Fibroblast of skin of left biceps (primary cell): ENCODE results near the gene GCNT4.

ENCODE experiments used
- DNase-seq, 2 experiments: peaks; one replicate each; pipeline ENCODE4 v3.0.0-alpha.2; 2013; ENCODE audit warnings: low read depth in 2 of 2

The GCNT4 gene

DNA sequence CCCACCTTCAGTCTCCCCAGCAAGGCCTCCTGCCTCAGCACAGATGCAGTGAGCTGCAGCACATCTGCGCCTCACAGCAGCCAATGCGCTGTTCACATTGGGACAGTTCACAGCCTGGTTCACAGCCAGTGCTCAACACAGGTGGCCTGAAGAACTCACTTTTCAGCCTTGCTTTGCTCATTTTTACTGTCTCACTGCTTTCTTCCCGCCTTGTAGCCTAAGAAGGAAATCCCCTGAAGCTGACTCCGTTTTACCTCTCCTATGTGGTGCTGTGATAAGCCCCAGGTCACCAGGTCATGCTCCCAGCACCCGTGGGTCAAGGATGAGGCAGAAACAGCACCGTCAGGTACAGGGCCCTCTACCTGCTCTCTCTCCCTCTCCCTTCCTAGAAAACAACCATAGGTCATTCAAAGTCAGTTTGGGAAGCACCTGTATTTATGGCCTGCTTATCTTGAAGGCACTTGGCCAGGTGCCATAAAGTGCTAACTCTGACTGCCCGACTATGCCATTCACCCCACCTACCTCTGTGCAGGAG, 1.1 kb downstream of the GCNT4 start:
- no peak for DNase-seq

DNA sequence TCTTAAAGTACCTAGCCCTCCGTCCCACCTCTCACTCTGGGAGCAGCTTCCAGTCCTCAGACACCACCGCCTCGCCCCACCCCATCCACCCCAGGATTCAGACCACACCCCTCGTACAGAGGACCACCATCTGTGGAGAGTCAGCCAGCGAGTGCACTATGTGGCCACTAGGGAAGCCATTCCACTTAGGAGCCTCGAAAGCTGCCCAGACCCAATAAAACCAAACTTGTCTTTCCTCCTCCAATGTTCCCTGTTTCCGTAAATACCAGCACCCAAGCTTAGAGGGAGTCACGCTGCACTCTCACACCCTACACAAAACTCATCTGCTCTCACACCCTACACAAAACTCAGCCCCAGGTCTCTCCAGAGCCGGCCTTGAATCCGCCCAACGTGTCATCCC, 1.9 kb downstream of the GCNT4 start:
- DNase-seq, result no peak

DNA sequence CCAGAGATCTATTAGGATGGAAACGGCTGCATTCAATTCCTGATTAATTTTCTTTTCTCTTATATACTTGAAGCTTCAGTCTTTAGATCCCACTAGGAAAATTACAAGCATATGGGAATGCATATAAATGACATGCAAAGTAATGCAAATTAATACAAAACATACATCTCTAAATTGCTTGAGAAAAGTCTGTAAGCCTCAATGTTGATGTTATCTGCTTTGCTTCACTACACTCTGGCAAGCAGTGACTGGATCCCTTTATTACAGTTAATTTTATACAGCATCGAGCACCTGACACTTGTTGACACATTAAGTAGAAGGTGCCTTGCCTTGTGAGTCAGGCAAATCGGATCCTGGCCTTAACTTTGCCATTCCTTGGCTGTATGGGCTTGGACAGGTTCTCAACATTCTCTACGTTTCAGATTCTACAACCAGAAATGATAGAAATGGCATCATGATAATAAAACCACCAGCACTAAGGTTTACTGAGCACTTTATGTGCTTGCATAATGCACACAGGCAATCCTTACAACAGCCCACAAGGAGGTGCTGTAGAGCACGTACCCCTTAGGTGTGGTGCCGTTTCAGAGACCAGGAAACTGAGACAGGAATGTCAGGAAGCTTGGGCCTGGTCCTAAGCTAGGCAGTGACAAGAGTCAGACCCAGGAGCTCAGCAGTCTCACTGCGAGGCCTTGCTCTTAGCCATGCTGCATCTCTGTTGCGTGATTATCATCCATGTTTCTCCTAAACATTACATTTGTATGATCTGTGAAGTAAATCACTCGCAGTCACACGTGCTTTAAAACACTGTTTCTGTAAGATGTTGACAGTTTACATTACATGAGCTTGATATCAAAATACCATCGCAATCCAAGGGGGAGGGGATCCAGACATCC, 2.7 kb downstream of the GCNT4 start:
- peak in 1 of 2 experiments; percentile 36 for DNase-seq

DNA sequence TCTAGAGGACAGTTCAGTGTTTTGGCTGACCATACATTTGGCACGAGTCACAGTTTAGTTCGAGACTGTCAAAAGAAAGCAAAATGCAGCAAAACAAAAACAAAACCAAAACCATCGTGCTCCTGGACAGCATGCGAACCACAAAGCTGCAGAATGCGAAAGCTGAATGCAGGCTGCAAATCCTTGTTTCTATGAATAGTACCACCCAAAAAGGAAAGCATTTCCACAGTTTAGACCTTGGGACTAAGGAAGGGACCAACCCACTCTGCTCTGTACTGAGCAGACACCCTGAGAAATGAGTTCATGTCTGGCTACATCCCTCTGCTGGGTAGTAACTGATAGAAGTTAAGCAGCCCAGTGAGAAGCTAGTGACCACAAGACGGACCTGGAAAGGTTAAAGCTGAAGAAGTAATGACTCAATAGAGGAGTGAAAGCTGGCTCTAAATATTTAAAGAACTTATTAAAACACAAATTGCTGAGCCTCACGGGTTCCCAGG, 3.9 kb downstream of the GCNT4 start:
- no peak for DNase-seq

DNA sequence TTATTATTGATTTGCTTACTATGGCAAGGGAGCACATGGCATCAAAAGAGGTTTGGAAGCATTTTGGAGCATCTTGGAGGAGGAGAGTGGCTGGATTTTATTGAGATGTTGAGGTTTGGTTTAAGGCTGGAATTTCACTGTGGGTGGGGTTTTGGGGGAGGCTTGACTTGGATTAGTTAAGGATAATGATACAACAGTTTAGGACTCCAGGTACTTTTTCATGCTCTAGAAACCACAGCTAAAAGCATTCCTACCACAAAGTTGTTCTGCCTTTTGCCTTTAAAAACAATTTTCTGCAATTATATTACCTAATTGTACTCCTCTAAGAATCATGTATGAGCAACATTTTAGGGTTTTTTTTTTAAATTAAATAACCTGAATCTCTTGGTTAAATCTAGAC, 5.0 kb downstream of the GCNT4 start:
- no peak for DNase-seq

DNA sequence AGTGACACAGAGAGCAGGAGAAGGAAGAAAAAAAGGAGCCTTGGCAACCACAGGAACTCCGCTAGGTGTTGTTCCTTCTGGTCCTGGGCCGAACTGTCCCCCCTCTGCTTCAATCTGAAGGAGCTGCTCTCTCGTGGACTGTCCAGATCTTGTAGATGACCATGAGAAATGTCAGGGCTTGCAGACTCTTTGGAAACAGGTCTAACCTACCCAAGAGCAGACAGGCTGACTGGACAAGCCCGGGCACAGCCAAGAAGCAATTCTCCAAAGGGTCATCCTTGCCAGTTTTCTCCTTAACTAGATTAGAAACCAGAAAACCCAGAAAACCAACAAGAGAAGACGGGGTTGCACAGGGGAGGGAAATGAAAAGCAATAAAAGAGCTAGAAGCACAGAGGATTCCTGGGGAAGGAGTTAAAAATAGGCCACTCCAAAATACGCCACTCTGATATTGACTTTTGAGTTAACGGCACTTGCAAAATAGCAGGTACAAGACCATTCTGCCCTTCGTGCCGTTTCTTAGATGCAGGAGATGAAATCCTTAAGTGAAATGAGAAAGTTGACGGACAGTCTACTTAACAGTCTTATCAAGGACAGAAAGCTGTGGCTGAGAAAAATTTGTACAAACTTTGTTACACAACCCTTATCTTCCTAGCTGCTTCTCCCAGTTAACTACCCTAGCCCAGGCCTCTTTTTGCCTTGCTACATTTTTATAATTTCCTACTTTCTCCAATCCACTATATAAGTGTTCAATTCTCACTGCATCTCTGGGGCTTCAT, 5.8 kb downstream of the GCNT4 start:
- DNase-seq, result no peak

DNA sequence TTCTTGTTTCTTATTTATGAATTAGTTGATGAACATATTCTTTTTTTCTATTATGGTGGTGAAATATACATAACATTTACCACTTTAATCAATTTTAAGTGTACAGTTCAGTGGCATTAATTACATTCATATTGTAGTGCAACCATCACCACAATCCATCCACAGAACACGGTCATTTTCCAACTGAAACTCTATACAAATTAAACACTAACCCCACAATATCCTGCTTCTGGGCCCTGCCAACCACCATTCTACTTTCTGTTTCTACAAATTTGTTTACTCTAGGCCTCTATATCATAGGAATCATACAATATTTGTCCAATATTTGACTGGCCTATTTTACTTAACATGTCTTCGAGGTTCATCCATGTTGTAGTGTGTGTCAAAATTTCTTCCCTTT, 7.3 kb downstream of the GCNT4 start:
- DNase-seq, result no peak

DNA sequence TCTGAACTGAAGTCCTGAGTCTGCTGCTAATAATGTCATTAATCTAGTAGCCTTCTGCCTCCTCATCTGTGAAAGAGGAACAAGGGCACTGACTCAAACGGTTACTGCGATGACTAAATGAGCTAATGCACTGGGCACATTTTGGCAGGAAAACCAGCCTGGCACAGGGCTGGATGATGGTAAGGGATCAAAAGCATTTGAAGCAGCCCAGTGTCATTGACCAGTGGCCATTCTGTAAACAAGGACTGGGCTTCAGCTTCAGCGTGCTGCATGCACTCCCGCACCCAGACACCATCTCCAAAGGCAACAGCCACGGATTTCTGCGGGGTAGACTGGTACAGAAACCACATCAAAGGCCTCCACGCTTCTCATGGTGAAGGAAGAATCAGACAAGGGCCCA, 8.0 kb downstream of the GCNT4 start:
- DNase-seq, result no peak

DNA sequence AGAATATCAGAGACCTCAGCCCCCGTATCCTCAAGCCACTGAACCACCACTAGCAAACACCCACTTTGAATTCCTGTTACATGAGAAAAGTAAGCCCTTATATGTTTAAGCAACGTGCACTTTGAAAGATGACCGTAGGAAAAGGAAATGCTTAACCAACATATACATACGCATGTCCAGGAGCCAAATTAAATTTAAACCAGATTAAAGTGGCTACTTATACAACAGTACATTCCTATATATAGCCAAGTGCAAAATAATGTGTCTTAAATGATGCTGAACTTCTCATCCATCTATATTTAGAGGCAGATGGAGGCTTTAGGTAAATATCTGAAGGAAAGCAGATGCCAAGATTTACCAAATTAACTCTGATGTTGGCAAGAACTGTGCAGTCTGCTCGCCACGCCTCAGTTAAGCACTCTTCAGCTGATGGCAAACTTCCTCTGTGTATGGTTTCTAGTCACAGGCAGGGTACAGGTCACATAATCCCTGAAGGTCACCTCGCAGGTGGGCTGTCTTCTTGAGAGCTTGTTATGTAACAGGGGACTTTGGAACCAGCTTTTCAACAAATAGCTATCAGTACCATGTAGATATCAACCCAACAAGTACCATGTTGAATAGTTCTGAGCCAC, 8.6 kb downstream of the GCNT4 start:
- no peak for DNase-seq

DNA sequence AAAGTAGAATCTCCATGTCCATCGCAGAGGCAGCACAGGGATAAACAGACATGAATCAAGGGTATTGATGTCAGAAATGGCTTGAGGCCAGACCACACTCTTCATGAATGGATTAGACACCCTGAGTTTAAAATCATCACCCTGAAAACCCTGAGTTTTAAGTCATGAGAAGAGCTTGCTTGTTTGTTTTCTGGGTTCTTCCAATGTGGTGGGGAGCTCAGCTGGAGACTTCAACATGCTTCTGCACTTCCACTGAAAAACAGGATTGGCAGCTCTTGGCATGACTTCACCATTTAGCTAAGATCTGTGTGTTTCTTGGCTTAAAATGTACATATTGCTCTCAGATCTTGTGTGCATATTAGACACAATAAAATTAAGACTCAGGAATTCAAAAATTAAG, 9.8 kb downstream of the GCNT4 start:
- DNase-seq, result no peak

DNA sequence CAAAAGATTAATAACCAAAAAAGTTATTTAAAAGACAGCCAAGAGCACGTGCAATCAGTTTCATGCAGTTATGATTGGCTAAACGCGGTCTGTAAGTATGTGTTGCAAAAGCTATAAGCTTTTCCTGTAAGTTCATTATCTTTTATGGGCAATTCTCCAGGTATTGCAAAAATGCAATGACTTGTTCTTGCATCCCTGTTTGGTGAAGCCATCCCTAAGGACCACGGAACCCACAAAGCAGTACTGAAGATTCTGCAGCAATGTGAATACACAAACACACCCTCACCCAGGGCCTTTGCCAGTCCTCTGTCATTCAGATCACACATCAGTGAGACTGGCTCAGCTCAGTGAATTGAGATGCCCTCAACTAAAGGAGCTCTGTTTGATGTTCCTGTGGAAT, 11.4 kb downstream of the GCNT4 start:
- peak; percentile 71 to 77 for DNase-seq

DNA sequence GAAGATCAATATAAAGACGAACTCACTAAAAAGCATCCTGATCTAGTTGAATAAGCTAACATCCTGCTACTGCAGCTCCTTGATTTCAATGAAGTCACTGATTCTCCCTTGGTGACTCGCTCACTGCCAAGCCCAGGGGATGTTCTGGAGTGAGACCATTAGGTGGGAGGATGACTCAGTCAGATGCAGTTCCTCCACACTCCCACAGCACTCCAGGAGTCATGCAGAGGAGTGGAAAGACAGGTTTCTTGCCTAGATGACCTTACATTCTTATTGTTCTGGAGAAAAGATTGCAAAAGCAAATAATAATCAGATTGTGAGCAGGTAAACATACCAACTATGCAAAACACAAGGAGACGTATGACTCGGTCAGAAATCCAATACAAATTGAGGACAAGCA, 15.3 kb downstream of the GCNT4 start:
- DNase-seq, result peak in 1 of 2 experiments; percentile 46

DNA sequence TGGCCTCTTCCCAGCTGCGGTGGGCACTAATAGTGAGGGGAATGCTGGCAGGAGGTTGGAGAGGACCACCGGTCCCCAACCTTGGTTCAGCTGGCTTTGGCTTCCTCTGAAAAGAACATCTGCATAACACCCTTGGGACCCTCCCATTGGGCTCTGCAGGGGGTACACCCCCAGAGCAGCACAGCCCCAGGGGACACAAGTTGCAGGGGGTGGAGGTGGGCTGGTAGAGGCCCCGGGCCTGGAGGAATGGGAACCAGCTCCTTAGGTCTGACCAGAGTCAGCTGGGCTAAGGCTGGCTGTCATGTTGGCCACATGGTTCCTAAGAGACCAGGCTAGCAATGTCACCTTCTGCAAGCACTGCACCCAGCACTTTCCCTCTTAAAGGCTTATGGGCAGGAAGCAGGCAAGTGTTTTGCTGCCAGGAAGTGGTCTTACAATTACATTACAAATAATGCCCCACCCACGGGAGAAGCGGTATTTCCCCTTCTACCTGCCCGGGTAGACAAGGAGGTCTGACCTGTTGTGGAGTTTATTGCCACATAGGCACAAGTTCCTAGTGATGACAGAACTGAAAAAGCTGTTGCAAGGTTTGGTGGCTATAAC, 18.1 kb downstream of the GCNT4 start:
- no peak for DNase-seq

DNA sequence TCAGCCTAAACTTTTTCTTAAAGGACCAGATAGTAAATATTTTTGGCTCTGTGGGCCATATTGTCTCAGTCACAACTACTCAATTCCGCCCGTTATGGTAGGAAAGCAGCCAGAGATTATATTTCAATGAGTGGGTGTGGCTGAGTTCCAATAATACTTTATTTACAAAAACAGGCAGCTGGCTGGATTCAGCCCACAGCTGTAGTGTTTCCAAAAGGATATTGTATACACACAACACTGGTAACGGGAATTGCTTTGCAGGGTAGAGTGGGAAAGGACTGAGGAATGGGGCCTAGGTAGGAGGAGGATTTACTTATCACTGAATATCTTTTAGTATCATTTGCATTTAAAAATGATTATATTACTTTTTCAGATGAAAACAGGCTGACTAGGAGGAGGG, 21.0 kb downstream of the GCNT4 start:
- no peak for DNase-seq

DNA sequence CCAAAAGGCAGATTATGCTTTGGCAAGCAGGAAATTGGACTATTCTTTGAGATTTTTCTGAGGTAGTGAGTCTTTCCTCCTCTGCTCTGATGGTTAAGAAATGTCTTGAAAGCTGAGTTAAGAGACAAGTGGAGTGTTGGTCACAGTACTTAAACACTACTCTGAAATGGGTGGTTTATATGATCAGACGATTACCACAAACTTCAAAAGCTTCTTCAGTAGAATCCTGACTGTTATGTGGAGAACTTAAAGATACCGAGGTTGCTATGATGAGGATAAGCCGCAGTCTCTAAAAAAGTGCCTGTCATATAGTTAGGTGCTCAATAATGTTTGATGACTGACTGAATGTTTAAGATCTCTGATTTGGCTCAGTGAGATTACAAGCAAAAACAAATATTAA, 24.3 kb downstream of the GCNT4 start:
- no peak for DNase-seq

DNA sequence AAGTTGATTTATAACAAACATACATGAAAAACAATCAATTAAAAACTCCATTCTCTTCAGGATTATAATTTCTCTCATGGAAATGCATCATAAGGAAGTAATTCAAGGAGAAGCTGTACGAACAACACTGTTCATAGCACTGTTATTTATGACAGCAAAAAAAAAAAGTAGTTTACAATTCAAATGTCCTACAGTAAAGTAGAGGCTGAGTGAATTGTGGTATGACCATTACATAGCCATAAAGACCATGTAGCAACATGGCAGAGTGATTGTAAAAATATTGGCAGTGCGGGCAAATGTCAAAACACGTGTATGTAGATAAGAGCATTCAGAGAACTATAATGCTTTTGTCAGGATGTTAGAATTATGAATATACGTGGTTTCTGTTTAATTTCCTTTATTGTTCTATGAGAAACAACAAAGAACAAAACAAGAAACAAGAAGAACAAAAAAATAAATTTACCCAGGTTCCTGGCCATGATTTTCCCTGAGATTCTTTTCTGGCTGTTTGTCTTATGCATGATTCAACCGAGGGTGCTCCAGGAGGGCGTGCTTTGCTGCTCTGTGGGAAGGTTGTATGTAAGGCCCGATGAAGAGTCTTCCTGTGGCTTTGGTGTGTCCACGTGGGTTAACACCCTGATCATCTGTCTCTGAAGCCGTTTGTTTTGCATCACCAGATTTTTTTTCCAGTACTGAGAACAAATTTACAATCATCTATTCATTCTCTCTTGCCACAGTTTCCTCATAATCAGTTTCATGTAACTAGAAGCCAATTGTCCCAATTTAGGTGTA, 28.8 kb downstream of the GCNT4 start:
- DNase-seq, result no peak

DNA sequence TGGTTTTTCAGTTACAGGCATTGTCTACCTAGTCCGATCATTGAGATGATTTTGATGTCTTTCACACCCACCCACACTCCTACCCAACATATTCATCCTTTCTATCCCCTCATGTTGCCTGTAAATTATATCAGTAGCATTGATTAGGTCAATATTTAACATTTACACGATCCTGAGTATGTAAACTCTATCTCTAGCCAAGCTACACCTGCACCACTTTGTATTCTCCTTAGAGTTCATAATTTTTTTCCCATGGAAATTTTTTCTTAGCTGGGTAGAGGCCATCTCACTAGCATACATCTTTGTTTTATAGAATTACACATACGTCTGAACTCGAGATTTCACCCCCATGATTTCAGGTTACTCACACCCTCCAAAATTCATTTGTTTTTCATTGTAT, 30.6 kb downstream of the GCNT4 start:
- DNase-seq, result no peak

DNA sequence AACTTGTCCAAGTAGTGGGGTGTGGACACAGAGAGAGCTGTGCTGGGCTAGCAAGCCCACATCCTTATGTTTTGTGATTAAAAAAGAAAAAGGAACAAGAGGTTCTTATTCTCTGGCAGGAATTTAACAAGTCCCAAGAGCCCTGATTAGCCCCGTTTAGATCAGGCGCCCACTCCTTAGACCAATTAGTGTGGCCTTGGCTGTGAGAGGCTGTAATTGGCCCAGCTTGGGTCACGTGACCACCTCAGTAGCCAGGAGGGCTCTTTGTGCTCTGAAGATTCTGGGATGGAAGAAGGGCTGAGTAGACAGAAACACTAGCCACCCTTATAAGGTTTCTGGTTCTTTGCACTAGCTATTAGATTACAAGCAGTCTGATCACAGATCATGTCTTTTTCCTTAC, 31.1 kb downstream of the GCNT4 start:
- DNase-seq, result no peak

DNA sequence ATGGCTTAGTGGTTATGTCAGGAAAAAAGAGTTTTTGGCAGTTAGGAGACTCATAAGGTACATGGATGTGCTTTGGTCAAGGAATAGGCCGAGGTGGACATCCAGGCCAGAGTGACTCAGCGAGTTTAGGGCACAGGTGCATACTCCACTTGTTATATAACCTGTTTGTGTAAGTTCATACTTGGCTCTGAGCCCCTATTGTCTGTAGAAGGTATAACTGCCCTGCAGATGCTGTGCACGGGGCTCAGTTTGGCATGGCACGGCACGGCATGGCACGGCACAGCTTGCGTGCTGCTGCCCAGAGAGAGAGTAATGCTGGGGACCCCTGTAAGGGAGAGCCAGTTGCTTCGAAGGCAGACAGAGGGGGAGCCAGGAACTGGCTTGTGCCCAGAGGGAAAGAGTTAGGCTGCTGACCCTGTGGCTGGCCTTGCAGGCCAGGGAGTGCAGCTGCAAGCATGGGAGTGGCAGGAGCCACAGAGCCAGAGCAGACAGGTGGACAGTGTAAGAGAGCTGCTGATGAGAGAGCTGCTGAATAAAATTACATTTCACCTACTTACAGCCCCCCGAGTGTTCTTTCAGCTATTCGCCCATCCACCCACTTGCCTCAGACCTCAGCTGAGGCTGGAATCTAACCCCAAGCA, 32.2 kb downstream of the GCNT4 start:
- DNase-seq, result no peak

DNA sequence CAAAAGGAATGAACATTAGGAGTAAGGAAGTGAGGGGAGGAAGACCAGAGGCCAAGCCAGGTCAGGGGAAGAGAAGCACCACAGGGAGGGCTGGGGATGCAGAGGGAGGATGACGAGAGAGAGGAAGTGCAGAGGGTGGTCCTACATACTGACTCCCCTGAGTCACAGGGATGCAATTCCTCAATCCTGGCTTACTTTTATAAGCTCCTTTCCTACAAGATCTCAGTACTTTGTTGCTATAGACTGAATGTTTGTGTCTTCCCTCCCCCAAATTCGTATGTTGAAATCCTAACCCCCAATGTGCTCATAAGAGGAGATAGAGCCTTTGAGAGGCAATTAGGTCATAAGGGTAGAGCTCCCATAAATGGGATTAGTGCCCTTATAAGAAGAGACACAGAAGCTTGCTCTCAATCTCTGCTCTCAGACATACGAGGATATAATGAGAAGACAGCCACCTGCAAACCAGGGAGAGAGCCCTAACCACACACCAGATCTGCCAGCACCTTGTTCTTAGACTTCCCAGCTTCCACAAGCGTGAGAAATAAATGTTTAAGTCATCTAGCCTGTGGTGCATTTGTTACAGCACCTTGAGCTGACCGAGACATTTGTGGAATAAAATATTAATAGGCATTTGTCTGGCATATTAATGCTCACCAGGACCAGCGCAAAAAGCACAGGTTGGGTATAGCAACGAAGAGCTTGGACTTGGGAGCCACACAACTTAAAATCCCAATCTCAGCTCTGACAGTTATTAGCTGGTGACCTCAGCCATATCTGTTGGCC, 33.4 kb downstream of the GCNT4 start:
- no peak for DNase-seq
